GF-D8 (cell line): ENCODE results near the gene PROKR2.

Experiments
- DNase-seq: peaks from one replicate; lab custom pipeline; 2025; lab: John Stamatoyannopoulos, UW

The PROKR2 gene

DNA sequence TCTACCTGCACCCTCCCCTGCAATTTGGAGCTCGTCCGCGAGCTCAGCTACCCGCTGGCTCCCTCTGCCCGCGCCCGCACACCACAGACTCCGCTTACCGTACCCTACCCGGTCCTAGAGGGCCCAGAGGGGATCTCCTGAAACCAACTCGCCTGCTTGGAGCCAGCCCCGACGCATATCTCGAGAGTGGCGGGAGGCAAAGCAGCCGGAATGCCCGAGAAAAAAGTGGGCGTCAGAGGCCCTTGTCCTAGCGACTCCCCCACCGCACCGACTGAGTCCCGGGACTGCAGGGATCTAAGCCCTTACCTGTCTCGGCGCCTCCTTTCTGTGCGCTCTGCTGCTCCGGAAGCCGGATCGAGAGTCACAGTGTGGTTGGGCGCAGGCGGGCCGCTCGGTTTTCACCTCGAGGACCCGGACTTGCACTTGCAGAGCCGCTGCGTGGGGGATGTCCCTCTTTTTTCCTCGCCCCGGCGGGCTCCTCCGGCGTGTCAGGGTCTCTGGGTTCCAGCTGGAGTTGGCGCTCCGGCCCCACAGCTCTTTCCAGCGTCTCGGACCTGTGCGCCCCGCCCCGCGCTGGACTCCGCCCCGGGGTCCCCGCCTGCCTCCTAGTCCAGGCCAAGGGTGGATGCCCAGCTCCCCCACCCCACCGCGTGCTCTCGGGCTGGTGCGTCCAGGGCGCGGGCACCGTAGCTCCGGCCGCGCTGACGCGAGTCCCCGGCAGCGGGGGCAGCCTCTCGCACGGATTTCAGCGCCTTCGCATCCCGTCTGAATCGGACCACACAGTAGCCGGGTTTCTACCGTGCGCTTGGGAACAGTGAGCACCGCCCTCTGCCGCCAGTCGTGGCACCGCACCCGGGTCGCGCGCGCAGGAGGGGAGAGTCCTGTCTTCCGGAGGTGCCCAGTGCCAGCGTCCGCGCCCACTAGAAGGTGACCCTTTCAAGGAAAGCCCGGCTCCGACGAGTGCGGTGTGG lies at the start of gene PROKR2:
TSS of gene PROKR2 (minus strand) at position 767 of the 971 bp plus-strand sequence. CDS start 2,585 bp downstream, outside the sequence.
- DNase-seq, result no peak

GRCh38 chr20:5364997-5365597 lies 48.3 kb upstream of the PROKR2 start:
- no peak for DNase-seq

- DNase-seq, result no peak
These were observed 47.5 kb upstream of the PROKR2 start for GRCh38 chr20:5364136-5364821.

GRCh38 chr20:5362771-5363170 lies 46.0 kb upstream of the PROKR2 start:
- DNase-seq, result no peak

GRCh38 chr20:5361176-5361575 lies 44.4 kb upstream of the PROKR2 start:
- DNase-seq, result no peak

DNA sequence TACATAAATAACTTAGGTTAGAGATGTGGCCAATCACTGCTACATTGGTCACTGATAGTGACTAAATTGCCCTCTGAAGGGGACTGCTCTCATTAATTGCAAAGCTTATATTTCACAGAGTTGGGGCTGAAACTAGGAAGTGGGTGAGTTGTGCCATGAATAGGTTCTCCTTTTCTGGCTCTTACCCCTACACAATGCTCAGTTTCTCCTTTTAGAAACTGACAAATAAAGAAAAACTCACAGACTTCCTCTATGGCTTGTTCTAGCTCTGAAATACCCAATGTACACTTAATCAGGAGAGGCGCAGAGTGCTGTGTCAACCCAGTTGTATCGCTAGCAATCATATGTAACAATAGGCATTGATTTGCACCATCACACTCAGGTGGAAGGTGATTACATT lies 41.2 kb upstream of the PROKR2 start:
- DNase-seq, result no peak

DNA sequence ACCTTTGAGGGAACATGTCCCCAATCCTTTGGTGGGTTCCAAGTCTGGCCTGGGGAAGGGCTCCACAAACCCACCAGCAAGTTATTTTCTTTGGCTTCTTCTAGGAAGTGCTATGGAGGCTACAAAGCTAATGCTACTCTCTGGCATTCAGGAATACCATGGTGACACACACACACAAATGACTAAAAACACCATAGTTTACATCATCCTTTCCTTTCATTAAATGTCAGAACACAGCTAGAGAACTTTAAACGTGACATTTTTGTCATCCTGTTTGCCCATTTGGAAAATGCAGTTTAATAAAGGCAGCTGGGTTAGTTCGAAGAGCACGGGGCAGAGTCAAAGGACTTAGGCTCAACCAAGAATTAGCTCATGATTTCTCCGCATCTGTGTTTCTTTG lies 40.2 kb upstream of the PROKR2 start:
- no peak for DNase-seq

- DNase-seq, result peak; percentile 29
These were observed 38.1 kb upstream of the PROKR2 start for GRCh38 chr20:5354901-5355300.

GRCh38 chr20:5353624-5354496 lies 37.1 kb upstream of the PROKR2 start:
- no peak for DNase-seq

GRCh38 chr20:5349448-5349847 lies 32.7 kb upstream of the PROKR2 start:
- no peak for DNase-seq

GRCh38 chr20:5342021-5342420 lies 25.3 kb upstream of the PROKR2 start:
- no peak for DNase-seq

DNA sequence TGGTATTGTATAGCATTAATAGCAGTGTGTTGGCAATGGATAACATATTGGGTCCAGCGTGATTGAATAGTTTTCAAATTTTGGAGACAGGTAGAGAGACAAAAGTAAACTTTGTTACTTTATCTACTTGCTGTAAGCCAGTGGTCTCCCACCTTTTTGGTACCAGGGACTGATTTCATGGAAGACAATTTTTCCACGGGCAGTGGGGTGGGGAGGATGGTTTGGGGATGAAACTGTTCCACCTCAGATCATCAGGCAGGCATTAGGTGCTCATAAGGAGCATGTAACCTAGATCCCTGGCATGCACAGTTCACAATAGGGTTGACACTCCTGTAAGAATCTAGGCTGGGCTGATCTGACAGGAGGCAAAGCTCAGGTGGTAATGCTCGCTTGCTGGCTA lies 14.6 kb upstream of the PROKR2 start:
- DNase-seq, result no peak

DNA sequence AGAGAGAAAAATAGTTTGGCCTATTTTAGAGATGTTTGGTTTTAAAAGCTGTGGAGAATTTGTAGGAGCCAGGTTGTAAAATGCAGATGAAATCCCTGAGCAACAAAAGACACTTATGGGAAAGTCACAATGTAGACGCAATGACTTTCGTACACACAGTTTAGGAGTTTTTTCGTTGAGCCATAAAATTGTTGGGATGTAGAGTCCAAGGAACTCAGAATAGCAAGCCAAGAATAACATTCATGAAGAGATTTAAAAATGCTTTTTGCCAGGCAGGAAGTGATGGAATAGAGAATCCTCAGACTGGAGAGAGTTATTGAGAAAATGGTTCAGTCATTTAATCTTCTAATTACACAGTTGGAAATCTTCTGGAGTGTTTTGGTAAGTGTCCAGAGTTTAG lies 11.5 kb upstream of the PROKR2 start:
- no peak for DNase-seq

DNA sequence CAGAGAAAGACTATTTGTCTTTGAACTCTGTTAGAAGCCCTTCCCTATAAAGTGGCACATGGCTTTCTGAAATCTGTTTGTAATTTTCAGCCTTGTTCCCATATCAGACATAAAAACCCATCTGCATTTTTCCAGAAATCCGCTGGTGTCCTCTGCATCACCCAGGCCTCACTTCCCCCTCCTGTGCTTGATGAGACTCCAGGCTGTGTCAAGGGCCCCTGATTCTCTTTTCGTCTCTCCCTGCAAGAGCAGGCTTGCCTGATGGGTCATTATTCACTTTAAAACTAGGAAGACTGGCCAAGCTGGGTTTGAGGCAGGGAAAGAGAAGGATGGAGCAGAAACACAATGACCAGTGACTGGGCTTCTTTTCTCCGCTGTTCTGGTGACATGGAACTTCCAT lies 10.6 kb upstream of the PROKR2 start:
- DNase-seq, result no peak

- no peak for DNase-seq
These were observed 957 bp downstream of the PROKR2 start for GRCh38 chr20:5315807-5316187.

DNA sequence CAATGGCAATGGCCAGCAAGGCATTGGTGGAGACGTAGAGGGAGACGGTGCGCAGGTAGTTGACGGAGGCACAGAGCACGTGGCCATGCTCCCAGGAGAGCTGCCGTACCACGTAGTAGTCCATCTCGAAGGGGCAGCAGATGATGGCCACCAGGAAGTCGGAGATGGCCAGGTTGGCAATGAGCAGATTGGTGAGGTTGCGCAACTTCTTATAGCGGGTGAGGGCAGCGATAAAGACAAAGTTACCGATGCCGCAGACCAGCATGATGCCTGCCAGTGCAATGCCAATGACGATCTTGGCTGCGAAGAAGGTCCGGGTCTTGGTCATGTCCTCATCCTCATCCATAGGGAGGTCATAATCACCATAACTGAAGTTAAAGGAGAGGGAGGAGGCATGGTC lies 2.8 kb downstream of the PROKR2 start:
- DNase-seq, result no peak

DNA sequence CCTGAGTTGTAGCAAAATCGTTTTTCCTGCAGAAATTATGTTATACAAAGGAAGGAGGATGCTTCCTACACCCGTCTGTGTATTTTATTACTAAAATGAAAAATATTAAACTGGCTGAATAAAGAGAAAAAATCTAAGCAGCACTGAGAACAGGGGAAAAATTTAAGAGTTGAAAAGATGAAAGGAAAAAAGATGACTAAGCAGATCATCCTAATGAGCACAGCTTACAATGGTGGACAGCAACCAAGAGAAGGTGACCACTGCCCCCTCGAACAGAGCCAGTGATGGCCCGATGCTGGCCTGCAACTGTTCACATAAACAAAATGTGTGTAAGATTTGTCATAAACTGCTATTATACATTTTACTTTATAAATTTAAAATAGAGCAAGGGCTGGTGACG lies 4.2 kb downstream of the PROKR2 start:
- DNase-seq, result no peak

DNA sequence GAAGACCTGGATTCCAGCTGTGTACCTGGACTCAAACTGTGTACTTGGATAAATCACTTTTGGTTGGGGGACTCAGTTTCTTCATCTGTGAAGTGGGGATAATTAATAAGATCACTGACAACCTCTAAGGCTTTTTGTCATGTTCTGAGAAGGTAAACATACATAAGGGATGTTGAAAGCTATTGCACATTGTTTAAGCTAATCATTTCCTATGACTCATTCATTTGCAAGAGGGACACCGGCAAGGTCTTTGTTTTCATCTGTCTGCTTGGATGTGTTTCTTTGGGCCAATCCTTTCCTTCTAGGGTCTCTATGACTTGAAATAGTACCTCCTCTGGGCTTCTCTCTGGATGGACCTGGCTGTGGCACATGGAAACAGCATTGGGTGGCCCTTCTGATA lies 6.8 kb downstream of the PROKR2 start:
- no peak for DNase-seq

DNA sequence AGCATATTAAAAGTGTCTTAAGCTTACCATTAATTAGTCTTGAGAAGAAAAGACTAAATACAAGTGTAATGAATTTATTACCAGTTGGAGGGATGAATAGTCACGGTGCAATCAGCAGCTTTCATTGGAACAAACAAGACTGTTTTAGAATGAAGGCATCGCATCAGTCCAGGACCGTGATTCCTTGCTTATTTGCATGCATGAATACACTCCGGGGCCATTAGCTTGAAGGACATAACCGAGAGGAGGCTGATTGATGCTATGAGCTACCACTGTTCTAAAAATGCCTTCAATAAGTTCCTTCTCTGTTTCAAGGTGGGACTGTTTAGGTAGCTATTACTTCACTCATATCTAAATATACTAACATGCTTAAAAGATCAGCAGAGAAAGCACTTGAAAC lies 17.9 kb downstream of the PROKR2 start:
- DNase-seq, result no peak

DNA sequence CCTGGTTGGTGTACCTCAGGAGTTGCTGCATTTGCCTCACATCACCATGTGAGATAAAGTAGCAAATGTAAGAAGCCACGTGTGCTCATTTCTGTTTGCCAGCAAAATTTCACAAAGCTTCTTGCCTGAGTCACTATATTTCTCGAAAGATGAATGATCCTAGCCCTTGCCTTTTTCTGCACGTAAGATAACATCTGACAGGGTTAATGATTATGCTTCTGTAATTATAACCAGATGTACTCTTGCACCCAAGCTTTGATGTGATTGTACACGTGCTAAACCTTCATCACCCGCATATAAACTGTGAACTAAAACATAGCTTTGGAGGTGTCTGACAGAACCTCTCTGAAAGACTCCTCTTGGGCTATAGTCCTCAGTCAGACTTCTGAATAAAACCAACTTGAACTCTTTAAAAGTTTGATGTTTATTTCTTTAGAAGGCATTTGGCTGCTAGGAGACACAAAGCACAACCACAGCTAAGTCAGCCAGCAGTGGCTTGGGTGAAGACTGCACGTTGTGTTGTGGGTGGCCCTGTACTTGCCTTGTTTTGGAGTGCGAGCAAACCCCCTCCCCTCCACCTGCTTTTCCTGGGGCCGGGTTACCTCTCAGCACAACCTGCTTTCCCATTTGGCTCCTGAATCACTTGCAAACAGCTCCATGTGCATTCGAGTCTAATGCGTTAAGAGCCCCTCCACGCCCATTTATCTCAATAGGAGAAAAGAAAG lies 19.3 kb downstream of the PROKR2 start:
- DNase-seq, result no peak

- DNase-seq, result no peak
These were observed 26.2 kb downstream of the PROKR2 start for GRCh38 chr20:5290596-5290995.
